Left kidney (tissue), 2 donors: ENCODE measurements around the gene COMT. TPM values are rescaled to one million over a fixed set of nuclear protein-coding genes. Genes with fewer than 3 reads are reported as not detected.

Experiments
- DNase-seq: peaks from one replicate; pipeline ENCODE4 v3.0.0-alpha.2; 2013
- polyA plus RNA-seq: library from polyadenylated mRNA; unstranded; fragments of 120-200 nt; gene quantifications from one replicate; pipeline ENCODE4 v1.2.1, GENCODE V29; 2013; ENCODE audit not compliant: insufficient read length

The COMT gene
- polyA plus RNA-seq, 1 donor, result 79.1 TPM

GRCh38 chr22:20010307-20011122, 68.9 kb downstream of the COMT start:
- DNase-seq, result no peak

GRCh38 chr22:20011123-20011992, 69.8 kb downstream of the COMT start:
- DNase-seq, result no peak

- DNase-seq, result no peak
These were observed 70.6 kb downstream of the COMT start for GRCh38 chr22:20011993-20012740.

- no peak for DNase-seq
These were observed 71.3 kb downstream of the COMT start for GRCh38 chr22:20012741-20013331.

GRCh38 chr22:20013382-20013871, 71.9 kb downstream of the COMT start:
- no peak for DNase-seq

GRCh38 chr22:20014526-20015186, 73.1 kb downstream of the COMT start:
- no peak for DNase-seq

GRCh38 chr22:20015187-20015625, 73.6 kb downstream of the COMT start:
- DNase-seq, result no peak

- no peak for DNase-seq
These were observed 74.6 kb downstream of the COMT start for GRCh38 chr22:20015971-20016733.

- peak; percentile 80 for DNase-seq
These were observed 75.4 kb downstream of the COMT start, which contains the start of gene ARVCF for GRCh38 chr22:20016734-20017621. Gene ARVCF, minus strand, starts transcription at chr22:20016823. Its CDS starts 26,029 bp downstream, at chr22:19990794.

- no peak for DNase-seq
These were observed 76.0 kb downstream of the COMT start for GRCh38 chr22:20017622-20017958.

GRCh38 chr22:20018001-20018400, 76.4 kb downstream of the COMT start:
- DNase-seq, result no peak

Other genes starting within 250 kb of the COMT start
- 32.1 TPM for gene SEPTIN5, start 227.3 kb upstream of the COMT start, polyA plus RNA-seq
- gene GP1BB, start 218.2 kb upstream of the COMT start, polyA plus RNA-seq, result 2.9 TPM
- gene TBX1, start 181.0 kb upstream of the COMT start, polyA plus RNA-seq, result 0.42 TPM
- gene GNB1L, start 86.9 kb upstream of the COMT start, polyA plus RNA-seq, result 4.2 TPM
- gene RTL10, start 86.9 kb upstream of the COMT start, polyA plus RNA-seq, result 24.5 TPM
- gene TXNRD2, start within 50 bp of the COMT start, polyA plus RNA-seq, result 27.7 TPM
- gene ARVCF, start 75.1 kb downstream of the COMT start, polyA plus RNA-seq, result 18.3 TPM
- 10.3 TPM for gene TANGO2, start 79.3 kb downstream of the COMT start, polyA plus RNA-seq
- gene DGCR8, start 138.5 kb downstream of the COMT start, polyA plus RNA-seq, result 58.0 TPM
- gene RANBP1, start 174.3 kb downstream of the COMT start, polyA plus RNA-seq, result 190 TPM
- gene TRMT2A, start 175.5 kb downstream of the COMT start, polyA plus RNA-seq, result 46.0 TPM
- gene ZDHHC8, start 190.0 kb downstream of the COMT start, polyA plus RNA-seq, result 37.9 TPM
- gene CCDC188, start 209.3 kb downstream of the COMT start, polyA plus RNA-seq, result 1.0 TPM